Kidney glomerular epithelial cell (primary cell): Measurements from ENCODE around the gene AUTS2.

Experiments
- DNase-seq: peaks from one replicate; lab custom pipeline; 2025; lab: John Stamatoyannopoulos, UW

AUTS2 gene

DNA sequence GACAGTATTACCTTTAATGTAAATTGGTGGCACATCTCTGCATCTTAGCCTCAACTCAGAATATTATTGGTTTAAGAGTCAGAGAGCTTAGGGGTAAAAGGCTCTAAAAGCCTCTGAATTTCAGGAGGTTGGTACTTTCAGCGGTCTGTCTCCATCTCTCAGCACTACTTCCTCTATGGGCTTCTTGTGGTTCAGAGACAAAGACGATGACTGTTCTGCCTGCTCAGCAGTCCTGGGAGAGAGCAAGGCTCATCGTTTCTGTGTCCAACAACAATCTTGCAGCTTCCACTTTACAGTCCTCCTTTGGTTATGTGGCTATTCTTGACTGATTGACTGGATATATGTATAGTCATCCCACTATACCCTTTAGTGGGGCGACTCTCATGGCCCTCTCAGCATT, 394.7 kb downstream of the AUTS2 start:
- DNase-seq = no peak

DNA sequence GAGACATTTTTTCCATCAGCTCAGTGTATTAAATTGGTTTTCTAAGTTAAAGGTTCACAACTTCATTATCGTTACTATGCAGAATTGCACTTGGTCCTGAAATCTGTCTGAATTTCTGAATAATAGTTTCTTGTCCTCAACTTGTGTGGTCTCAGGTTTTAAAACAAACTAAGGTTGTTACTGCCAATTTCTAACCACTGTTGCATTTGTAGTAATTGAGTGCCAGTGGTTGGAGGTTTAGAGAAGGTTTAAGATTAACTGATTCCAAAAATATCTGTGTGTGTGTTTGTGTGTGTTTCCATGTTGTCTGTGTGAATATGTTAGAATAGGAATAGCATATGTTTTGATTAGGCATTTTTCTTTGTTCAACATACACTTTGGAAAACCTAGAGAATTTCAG, 395.9 kb downstream of the AUTS2 start:
- DNase-seq = no peak

DNA sequence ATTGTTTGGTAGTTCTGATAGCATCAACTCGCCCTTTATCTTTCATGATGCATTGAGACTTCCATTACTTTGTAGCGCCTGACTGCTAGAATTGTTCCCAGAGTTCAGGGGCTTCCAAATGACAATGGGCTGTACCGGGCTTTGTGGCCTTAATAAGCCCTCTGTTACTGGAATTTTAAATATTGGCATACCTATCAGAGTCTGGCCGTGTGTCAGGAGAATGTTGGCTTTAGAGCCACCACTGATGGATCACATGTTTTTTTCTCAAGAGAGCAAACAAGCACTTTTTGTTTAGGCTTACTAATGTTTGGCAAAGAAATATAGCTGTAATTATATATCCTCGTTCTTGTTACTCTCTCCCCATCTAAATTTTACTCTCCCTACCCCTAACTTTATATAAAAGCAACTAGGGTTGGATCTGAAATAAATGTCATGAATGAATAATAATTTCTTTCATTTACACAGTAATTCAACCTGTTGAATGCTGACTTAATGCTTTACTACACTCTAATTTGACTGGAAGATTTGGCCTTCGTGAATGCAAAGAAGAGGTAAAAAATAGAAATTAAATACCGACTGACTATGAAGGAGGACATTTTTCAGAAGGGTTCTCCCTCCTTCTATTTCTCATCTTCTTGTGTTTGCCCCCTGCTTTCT, 396.7 kb downstream of the AUTS2 start:
- DNase-seq = no peak

DNA sequence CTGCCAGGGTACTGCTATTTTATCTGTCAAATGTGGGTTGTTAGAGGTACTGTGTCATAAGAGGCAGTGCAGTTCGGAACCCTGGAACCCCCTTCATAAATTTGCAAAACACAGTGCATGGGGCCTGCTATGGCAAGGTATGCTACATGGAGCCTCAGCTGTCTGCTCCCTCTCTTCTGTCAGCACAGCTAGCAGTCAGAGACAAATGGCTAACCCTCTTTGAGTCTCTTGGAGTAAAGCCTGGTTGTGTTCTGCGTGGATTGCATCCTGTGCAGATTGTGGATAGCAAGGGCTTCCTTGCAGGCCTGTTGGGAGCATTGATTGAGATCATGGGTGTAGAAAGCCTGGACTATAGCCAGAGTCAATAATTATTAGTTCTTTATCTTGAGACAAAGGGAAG, 397.8 kb downstream of the AUTS2 start:
- no peak for DNase-seq

DNA sequence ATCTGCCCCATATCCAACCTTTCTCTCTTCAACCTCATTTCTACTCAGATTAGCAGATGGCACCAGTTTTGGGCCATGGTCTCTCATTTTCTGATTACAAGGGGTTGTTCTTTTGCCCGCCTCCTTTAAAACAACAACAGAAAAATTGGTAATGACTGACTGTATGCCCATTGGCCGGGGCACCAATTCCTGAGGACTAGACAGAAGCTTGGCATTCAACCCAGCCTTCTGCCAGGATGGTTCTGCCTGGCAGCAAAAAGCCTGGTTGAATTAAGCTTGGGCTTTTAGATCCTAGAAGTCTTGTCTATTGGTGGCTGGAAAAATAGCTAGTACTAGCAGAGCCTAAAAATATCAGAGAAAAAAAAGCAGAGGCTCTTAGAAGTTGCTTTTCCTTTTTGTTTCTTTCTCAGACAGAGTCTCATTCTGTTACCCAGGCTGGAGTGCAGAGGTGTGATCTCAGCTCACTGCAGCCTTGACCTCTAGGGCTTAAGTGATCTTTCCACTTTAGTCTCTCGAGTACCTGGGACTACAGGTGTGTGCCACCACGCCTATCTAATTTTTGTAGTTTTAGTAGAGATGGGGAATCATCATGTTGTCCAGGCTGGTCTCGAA, 402.6 kb downstream of the AUTS2 start:
- DNase-seq = no peak

DNA sequence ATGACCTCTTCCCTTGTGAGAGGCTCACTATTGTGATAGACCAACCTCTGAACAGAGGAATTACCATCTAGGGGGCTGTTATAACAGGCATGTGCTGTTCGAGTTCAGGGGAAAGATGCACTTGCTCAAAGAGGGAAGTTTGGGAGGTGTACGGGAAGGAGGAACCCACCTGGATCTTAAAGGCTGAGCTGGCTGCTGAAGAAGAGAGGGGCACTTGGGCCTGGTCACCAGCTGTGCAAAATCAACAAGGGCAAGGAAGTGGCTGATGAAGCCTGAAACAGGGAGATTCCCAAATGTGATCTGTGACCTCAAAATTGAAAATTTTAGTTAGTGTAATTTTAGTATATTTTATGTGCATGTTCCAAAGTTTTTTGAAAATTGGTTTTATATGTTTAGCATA, 407.2 kb downstream of the AUTS2 start:
- DNase-seq = no peak

DNA sequence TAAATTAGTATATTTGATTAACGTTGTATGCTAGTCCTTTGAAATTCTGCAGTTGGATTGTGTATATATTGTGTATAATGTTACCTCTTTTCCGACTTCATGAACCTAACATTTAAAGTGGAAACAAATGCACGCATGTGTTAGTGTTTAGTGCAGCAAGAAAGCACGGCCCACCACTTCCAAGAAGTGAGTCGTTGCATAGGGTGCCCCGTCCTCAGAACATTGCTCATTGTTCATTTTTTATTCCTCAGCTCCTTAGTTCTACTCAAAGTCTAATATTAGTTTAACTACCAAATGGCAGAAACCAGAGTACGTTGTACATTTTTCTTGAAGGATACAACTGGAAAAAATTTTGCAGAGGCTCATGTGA, 407.6 kb downstream of the AUTS2 start:
- DNase-seq = no peak

DNA sequence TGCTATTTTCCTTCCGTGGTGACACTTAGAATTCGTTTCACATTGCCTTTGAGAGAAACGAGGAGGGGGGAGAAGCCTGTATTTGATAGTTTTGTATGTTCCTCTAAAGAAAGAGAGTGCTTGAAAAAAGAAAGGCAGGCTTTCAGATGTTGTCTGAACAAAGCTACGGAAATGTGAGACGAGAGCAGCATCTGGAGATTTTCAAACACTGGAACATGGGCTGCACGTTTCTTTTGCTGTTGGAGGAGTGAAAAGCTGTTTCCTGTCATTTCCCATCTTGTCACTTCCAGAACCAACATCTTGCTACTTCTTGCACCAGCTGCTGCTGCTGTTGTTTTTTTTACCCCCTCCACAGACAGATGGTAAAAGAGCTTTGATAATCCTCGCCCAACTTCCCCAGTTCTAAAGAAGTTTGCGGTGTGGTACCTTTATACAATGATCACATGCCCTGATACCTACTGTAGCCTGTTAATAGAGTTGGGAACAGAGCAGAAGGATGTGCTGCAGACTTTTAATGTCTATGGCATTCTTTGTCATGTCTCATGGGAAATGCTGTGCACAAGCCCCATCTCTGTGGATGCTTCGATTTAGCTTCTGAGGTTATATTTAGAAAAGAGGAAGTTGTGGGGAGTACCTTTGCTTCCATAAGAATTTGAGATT, 408.1 kb downstream of the AUTS2 start:
- DNase-seq = no peak

DNA sequence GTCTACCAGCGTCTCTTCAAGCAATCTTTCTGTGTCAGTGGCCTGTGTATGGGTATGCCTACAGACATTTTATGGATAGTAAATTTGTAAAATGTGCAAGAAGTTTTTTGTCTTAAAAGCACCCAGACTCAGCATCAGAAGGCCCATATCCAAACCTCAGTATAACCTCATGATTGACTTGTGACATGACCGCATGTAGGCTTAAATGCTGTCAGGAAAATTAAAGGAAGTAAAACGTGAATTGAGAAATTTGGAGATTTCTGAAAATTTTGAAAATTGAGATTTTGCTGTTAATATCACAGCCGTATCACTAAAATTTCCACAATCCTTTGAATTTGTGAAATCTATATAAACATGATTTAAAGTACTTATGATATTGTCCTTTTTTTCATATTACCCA, 410.2 kb downstream of the AUTS2 start:
- DNase-seq = no peak

DNA sequence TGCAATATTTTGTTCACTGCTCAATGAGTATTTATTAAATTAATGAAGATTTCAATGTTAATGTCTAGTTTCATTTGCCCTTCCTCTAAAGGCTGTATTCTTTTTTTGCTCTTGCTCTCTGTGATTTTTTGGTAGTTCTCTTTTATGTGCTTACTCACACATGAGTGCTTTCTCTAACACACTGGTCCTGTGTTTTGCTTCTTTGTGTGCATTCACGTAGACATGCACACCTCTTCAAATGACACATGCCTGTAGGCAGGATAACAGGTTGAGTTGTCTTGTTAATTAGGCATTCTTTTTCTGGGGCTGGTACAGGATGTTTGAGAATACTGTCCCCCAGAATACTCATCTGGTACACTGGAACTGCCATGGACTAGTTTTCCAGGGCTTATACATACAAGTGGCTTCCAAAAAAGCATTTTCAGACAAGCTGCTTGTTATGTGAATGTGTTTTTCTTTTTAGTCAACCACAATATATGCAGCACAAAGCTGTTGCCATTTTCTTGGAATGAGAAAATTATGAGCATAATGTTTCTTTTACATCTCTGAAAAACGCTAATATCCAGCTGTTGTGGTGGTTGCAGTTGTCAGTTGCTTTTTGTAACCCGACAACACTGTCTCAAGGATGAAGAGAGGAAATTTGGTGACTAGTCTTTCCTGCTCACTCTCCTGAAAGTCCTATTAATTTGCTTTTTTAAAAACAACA, 416.4 kb downstream of the AUTS2 start:
- no peak for DNase-seq

DNA sequence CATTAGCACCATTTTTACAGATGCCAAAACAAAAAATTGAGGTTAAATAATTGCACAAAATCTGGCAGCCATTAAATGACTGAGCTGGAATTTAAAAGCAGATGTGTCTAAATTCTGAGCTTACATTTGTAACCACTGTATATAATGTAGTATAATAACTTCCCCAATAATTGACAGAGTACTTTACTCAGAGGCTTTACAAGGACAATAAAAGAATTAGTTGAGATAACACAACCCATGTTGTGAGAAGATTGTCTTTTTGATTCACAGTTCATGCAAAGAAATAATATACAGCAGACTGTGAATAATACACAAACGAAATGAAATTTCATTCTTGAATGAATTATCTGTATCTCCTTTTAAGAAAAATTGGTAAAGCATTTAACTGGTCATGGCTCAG, 417.1 kb downstream of the AUTS2 start:
- no peak for DNase-seq

DNA sequence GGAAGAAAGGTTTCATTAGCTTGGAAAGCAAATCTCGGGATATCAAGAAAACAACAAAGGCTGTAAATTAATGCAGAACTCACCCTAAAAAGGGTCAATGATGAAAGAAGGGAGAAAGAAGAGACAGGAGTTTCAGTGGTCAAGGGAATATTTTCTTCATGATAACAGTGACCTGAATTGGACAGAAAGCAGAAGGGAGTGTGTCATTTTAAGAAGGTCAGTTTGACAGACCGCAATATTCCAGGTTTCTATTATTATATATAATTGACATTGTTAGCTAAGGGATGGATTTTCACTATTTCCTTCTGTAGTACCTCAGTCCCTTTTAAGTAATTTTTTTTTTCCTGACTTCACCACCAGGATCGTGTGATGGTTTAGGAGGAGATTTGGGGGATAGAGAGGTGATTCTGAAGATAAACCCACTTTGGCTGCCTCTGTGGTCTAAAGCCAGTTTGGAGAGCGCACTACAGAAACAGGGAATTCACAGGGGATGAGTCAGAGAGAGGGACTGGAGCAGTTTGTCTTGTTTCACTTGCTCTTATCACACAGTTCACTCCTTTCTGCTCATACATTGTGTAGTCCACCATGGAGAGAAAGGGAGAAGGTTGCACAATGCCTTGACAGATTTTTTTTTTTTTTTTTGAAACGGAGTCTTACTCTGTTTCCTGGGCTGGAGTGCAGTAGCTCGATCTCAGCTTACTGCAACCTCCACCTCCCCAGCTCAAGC, 417.9 kb downstream of the AUTS2 start:
- peak; percentile 70 for DNase-seq

DNA sequence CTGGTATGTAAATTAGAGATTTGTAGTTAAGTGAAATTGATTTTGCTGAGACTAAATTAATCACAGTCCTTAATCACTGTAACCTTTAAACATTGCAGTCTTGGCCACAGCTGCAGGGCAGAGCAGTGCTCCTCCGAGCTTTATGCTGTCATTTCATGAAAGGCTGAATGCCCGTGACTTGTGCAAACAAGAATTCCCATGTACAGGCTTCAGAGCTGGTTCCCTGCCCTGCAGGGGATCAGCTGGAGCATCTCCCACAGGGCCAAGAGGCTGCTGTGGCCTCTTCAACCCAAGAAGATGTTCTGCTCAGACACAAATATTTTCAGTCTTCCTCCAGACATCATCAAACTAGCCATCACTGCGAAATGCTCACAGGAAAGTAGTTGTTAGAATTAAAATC, 419.1 kb downstream of the AUTS2 start:
- no peak for DNase-seq

DNA sequence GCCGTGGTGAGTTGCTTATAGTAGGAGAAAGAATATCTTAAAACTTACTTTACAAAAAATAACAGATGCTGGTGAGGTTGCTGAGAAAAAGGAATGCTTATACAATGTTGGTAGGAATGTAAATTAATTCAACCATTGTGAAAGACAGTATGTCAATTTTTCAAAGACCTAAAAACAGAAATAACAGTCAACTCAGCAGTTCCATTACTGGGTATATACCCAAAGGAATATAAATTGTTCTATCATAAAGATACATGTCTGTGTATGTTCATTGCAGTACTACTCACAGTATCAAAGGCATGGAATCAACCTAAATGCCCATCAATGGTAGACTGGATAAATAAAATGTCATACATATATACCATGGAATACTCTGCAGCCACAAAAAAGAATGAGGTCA, 420.4 kb downstream of the AUTS2 start:
- no peak for DNase-seq

DNA sequence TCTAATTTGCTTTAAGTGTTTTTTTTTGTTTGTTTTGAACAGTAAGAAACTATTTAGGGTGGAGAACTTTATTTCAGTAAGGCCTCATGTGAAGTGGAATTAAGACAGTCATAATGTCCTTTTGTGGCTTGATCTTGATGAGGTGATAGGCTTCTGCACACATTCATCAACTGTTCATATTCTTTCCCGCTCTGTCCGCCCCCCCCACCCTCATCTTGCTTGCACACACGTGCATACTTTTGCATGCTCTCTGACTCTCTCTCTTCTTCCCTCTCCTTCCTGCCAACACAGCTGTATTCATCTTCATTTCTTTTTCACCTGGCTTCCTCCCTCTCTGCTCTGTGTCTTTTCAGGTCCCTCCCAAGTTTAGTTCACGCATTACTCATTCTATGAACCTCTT, 429.6 kb downstream of the AUTS2 start:
- DNase-seq = no peak

DNA sequence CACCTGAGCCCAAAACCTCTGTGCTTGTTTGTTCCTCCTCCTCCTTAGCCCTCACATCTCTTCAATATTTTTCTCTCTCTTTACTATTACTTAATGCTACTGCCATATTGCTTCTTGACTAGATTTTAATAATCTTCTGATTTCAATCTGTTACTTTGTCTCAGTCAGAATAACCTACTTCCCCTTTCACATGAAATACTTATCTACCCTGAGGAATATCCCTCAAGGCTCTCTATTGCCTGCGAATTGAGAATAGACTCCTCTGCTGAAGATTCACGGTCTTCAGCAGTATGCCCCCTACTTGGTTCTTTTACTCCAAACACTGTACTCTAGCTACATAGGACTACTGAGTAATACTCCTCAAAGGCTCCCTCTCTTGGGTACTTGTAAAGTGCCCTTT, 430.3 kb downstream of the AUTS2 start:
- DNase-seq = no peak

DNA sequence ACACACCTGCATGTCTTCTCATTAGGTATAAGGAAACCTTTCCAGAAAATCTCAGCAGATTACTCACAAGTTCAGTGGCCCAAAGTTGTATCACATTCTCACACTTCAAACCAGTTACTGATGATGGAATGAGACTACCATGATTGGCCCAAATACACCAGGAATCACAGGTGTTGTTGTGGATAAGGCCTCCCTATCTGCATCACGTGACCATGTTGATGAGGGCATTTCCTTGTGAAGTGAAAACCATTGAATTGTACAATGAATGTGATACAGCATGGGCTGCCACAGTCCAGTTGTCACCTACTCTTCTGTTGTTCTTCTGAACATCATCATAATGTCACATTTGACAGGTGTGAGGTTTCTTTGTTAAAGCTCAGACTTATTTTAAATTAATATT, 431.7 kb downstream of the AUTS2 start:
- DNase-seq = no peak

DNA sequence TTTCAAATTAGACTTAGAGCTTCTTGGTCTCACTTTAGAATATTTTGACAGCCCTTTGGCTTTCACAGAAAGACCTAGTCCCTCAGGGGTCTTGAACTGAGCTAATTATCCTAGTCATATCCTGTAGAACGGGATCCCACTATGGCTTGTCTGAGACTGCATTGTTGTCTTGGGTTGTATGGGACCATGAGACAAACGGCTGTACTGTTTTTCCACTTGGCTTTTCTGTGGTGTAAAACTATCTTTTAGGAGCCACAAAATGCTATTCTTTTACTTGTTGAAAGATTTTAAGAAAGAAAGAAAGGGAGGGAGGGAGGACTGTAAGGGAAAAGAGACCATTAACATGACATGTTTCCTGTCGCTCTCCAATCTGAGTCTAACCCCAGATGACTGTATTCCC, 432.5 kb downstream of the AUTS2 start:
- DNase-seq = no peak

DNA sequence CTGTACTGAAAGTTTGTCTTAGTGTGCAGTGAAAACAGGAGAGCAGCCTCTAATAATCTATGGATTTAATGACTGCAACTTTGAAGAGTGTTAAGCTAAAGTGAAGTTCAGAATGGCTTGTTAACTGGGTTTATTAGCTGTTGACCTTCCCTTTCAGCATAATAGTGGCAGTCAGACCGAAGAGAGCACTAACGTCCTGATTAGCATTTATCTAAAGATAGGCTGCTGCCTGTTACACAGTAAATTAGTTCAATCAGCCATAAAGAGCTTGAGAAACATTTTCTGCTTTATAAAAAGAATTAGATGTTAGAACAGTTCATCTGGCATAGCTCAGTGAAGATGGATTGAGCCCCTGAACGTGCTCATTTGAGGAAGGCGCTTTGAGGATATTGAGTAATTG, 433.0 kb downstream of the AUTS2 start:
- DNase-seq = no peak

DNA sequence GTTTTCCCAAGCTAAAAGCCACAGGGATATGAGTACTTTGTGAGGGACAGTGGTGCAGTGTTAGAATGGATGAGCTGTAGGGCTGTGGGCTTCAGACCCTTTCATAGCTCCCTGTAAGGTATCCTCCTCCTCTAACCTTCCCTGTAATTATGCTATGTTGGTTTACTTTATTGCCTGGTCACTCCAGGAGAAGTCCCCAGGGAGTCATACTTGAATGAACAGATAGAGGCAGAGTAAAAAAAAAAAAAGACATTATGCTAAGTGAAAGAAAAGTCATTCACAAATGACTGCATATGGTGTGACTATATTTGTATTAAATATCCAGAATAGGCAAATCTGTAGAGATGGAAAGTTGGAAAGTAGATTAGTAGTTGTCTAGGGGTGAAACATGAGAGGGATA, 434.4 kb downstream of the AUTS2 start:
- no peak for DNase-seq

DNA sequence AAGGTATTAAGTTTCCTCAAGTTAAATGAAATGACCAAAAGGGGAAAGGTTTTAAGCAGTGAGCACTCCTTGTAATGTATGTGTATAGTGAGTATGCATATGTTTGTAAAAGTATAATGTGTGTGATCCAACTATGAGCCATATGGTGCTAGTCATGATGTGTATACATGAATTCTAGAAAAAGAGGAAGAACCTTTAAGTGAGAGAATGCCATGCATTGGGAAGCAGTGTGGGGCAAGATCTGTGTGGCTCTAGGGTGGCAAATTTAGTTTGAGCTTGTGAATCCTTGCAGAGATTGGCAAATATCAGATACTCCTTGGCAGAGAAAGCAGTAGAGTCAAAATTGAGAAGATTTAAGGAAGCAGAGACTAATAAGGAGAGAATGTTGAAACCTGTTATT, 435.0 kb downstream of the AUTS2 start:
- DNase-seq = no peak

DNA sequence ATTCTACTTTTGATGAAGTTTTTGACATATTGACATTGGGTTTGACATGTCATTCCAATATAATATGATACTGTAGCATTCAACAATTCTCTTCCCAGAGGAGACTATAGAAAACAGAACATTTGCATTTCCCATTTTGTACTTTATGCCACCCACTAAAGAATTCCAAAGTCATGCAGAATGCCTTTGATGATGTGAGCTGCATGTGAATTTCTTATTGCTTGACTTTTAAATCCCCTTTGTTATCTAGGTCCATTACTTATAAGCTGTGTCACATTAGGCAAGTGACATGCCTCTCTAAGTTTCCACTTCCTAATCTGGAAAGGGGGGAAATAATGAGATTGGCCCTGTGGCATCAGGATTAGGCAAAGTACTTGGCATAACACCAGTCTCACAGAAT, 436.7 kb downstream of the AUTS2 start:
- DNase-seq = no peak

DNA sequence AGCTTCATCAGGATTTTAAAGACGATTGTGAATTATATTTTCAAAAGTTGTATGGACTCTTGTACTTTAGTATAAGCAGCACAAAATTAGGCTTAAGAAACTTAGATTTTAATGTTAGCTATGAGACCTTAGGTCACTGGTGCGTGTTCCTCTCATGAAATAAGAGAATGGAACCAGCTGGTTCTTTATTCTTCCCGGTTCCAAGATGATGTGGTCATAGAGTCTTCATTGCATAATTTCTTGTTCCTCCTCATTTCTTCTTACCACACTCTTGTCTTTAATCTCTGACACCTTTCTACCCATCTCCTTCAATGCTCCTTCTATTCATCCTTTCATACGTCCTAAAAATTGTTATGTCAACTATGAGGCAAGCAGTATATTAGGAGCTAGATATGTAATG, 437.2 kb downstream of the AUTS2 start:
- no peak for DNase-seq
